Ovary (tissue), 9 donors: ENCODE measurements around the gene C10orf62. TPM values are rescaled to one million over a fixed set of nuclear protein-coding genes. Genes with fewer than 3 reads are reported as not detected.

Source experiments
- DNase-seq, 5 donors: peaks; one replicate each; pipeline ENCODE4 v3.0.0-alpha.2; 2019 to 2020
- H3K27ac ChIP-seq, 2 donors: fragments of 200-600 bp; one replicate each; pipeline versions ENCODE4 v1.5.1 to v1.8.0; 2019 to 2022
- H3K27me3 ChIP-seq: fragments of 200-600 bp; one replicate; pipeline ENCODE4 v1.8.0; 2022
- H3K36me3 ChIP-seq: fragments of 200-600 bp; sonication (generic); one replicate; pipeline ENCODE4 v1.5.1; 2019
- H3K4me1 ChIP-seq: one replicate; pipeline ENCODE4 v1.8.1; 2013; ENCODE audit warnings: mild to moderate bottlenecking, moderate library complexity; ENCODE audit not compliant: insufficient read depth
- H3K4me3 ChIP-seq: fragments of 200-600 bp; sonication (generic); one replicate; pipeline ENCODE4 v1.5.1; 2017
- H3K9me3 ChIP-seq, 2 donors: fragments of 200-600 bp in 1 of 2; sonication (generic) in 1 of 2; one replicate each; pipeline versions ENCODE4 v1.5.1 to v1.8.1; 2013 to 2019; ENCODE audit warnings: mild to moderate bottlenecking in 1 of 2, moderate library complexity in 1 of 2
- CTCF ChIP-seq, 3 donors: fragments of 450-650 bp in 2 of 3; fragments of 200-600 bp in 1 of 3; IDR thresholded peaks; one replicate each; pipeline versions ENCODE4 v1.5.1 to v1.8.0; 2016 to 2022; ENCODE audit warnings: antibody characterized with exemption in 3 of 3, mild to moderate bottlenecking in 1 of 3
- EP300 ChIP-seq: sonication (generic); formaldehyde crosslinking; IDR thresholded peaks from one replicate; pipeline ENCODE4 v1.6.1; 2017; ENCODE audit warnings: antibody characterized with exemption
- POLR2A ChIP-seq: fragments of 450-650 bp; IDR thresholded peaks from one replicate; pipeline ENCODE4 v1.6.1; 2017; ENCODE audit warnings: antibody characterized with exemption, mild to moderate bottlenecking, moderate library complexity
- WGBS, 3 donors: extraction: QIAGEN DNeasy Blood & Tissue Kit in 1 of 3; methylation state at CpG; one replicate each; pipeline versions ENCODE4 v1.1.5 to v1.1.7; 2013 to 2017; 5-methylcytosine and 5-hydroxymethylcytosine counted together
- intact Hi-C, 4 donors: fragments of 100-400 bp; cut with DNase I; formaldehyde crosslinking; loops; one replicate each; pipeline versions ENCODE4 v1.11.0 to v1.15.1; 2022 to 2023
- polyA plus RNA-seq, 2 donors: library from polyadenylated mRNA; stranded (reverse); fragments of 200-250 nt in 1 of 2; fragments of 350-450 nt in 1 of 2; fragmentation: Illumina TruSeq in 1 of 2; extraction: RNeasy Lipid Tissue Mini Kit (QIAGEN cat#74804) in 1 of 2; gene quantifications; one replicate each; pipeline ENCODE4 v1.2.3, GENCODE V29; 2013 to 2014
- total RNA-seq, 7 donors: library from RNA; depleted of rRNA in 2 of 7; stranded (reverse); fragments of >200 nt in 2 of 7; fragmentation: NEBNext Ultra II Directional in 3 of 7; extraction: Animal tissue kit (Norgen Biotek cat#: 25700) in 3 of 7; gene quantifications; one replicate each; pipeline versions ENCODE4 v1.1.0 to v1.2.4, GENCODE V29; 2016 to 2023
- donor health status: DM: no; HTN: no; CAD: no; lungs with moderate emphysema.
- donor health status: DM: no; HTN: no; CAD: no.
- donor health status: Bipolar disorder and iron deficiency.
- donor health status: DM: yes; HTN: yes; CAD: no.
- donor health status: DM: no; HTN: no; CAD: no.
- donor health status: DM: yes; HTN: yes; CAD: no.

The C10orf62 gene
- total and polyA plus RNA-seq, 9 donors, result 0.48 TPM; not detected in 8

GRCh38 chr10:97584060-97584797 is 5.3 kb upstream of the C10orf62 start, which contains the start of gene HOGA1:
Gene HOGA1, plus strand, starts transcription at chr10:97584389. Its CDS starts 315 bp downstream, at chr10:97584704.
- H3K36me3 ChIP-seq, result no peaks in the 10 kb centered on the region
- intact Hi-C loops, result no loop called here
- H3K27me3 ChIP-seq, result no peaks in the 10 kb centered on the region
- no peaks in the 10 kb centered on the region for H3K4me1 ChIP-seq
- WGBS, 3 donors, result 62 to 70% (median 70%) methylated on average over 5 of the region's 5 CpGs
- DNase-seq, result peak in 1 of 5 donors; percentile 29
- no peak within 1 kb of the TSS for H3K4me3 ChIP-seq
- TF ChIP-seq EP300 (no peak), CTCF (IDR thresholded peaks at IDR 0.05) (no peak), POLR2A (no peak)
- no peaks in the 10 kb centered on the region for H3K9me3 ChIP-seq
- H3K27ac ChIP-seq, result no peak within 1 kb of the TSS

GRCh38 chr10:97584798-97585438 is 4.6 kb upstream of the C10orf62 start:
- 86 to 94% (median 90%) methylated on average over 5 of the region's 5 CpGs for WGBS, 3 donors
- Histone ChIP-seq H3K4me3 (no peak overlapping the region), H3K27ac (no peak overlapping the region)

GRCh38 chr10:97585439-97585811 is 4.1 kb upstream of the C10orf62 start:
- Histone ChIP-seq H3K4me1 (no peaks in the 10 kb centered on the region), H3K27me3 (no peaks in the 10 kb centered on the region), H3K9me3 (no peaks in the 10 kb centered on the region), H3K36me3 (no peaks in the 10 kb centered on the region), H3K4me3 (no peak overlapping the region), H3K27ac (no peak overlapping the region)
- intact Hi-C loops, result no loop called here
- TF ChIP-seq EP300 (no peak), POLR2A (no peak), CTCF (IDR thresholded peaks at IDR 0.05) (no peak)
- 84 to 93% (median 88%) methylated on average over 5 of the region's 5 CpGs for WGBS, 3 donors
- DNase-seq, result no peak

More at GRCh38 chr10:97584798-97585438, 4.6 kb upstream of the C10orf62 start:
- intact Hi-C loops, result no loop called here
- Histone ChIP-seq H3K36me3 (no peaks in the 10 kb centered on the region), H3K4me1 (no peaks in the 10 kb centered on the region), H3K9me3 (no peaks in the 10 kb centered on the region), H3K27me3 (no peaks in the 10 kb centered on the region)
- no peak for DNase-seq
- no peak for TF ChIP-seq CTCF (IDR thresholded peaks at IDR 0.05)
- TF ChIP-seq POLR2A, result no peak
- TF ChIP-seq EP300, result no peak

GRCh38 chr10:97587183-97587582 is 2.3 kb upstream of the C10orf62 start:
- 92 to 95% (median 93%) methylated on average over 2 of the region's 2 CpGs for WGBS, 3 donors
- no peak overlapping the region for H3K4me3 ChIP-seq

More at GRCh38 chr10:97587183-97587582, 2.3 kb upstream of the C10orf62 start:
- DNase-seq, result no peak
- no peaks in the 10 kb centered on the region for H3K9me3 ChIP-seq
- H3K27me3 ChIP-seq, result no peaks in the 10 kb centered on the region
- H3K27ac ChIP-seq, result no peak overlapping the region
- intact Hi-C loops, result no loop called here
- TF ChIP-seq EP300, result no peak
- no peak for TF ChIP-seq CTCF (IDR thresholded peaks at IDR 0.05)
- no peak for TF ChIP-seq POLR2A
- H3K36me3 ChIP-seq, result no peaks in the 10 kb centered on the region
- no peaks in the 10 kb centered on the region for H3K4me1 ChIP-seq
